Fibroblast of gingiva (primary cell): Measurements from ENCODE around the gene IL2RA.
"Not testable (repeated sequence)": the region's sequence is repeated elsewhere in the genome, so short reads cannot be mapped to it uniquely, and the experiment has no call there.

ENCODE experiments used
- DNase-seq: peaks from one replicate; pipeline ENCODE4 v3.0.0-alpha.2; 2011; ENCODE audit warnings: low read depth

Gene IL2RA

GRCh38 chr10:6082496-6083395 is 20.6 kb upstream of the IL2RA start:
- DNase-seq, result no peak

GRCh38 chr10:6080417-6080973 is 18.3 kb upstream of the IL2RA start:
- DNase-seq, result no peak

GRCh38 chr10:6079044-6079443 is 16.9 kb upstream of the IL2RA start:
- no peak for DNase-seq

- DNase-seq, result no peak
Observed at GRCh38 chr10:6077071-6077675, 15.0 kb upstream of the IL2RA start.

- no peak for DNase-seq
Observed at GRCh38 chr10:6074489-6075301, 12.5 kb upstream of the IL2RA start.

- DNase-seq, result no peak
Observed at GRCh38 chr10:6072215-6072934, 10.2 kb upstream of the IL2RA start.

GRCh38 chr10:6071181-6072175 is 9.3 kb upstream of the IL2RA start:
- no peak for DNase-seq

GRCh38 chr10:6070660-6071059 is 8.5 kb upstream of the IL2RA start:
- DNase-seq, result no peak

GRCh38 chr10:6069081-6069931 is 7.1 kb upstream of the IL2RA start:
- DNase-seq, result no peak

- no peak for DNase-seq
Observed at GRCh38 chr10:6068422-6068821, 6.3 kb upstream of the IL2RA start.

- no peak for DNase-seq
Observed at GRCh38 chr10:6068006-6068405, 5.8 kb upstream of the IL2RA start.

- no peak for DNase-seq
Observed at GRCh38 chr10:6067457-6067856, 5.3 kb upstream of the IL2RA start.

GRCh38 chr10:6065835-6066234 is 3.7 kb upstream of the IL2RA start:
- no peak for DNase-seq

GRCh38 chr10:6065406-6065805 is 3.2 kb upstream of the IL2RA start:
- no peak for DNase-seq

- not testable (repeated sequence) for DNase-seq
Observed at GRCh38 chr10:6064726-6065125, 2.6 kb upstream of the IL2RA start.

GRCh38 chr10:6064119-6064518 is 2.0 kb upstream of the IL2RA start:
- DNase-seq, result no peak

GRCh38 chr10:6061056-6061455 is 1.1 kb downstream of the IL2RA start:
- DNase-seq, result no peak

- DNase-seq, result no peak
Observed at GRCh38 chr10:6059506-6059905, 2.7 kb downstream of the IL2RA start.

GRCh38 chr10:6058682-6059475 is 3.3 kb downstream of the IL2RA start:
- no peak for DNase-seq
